ENCODE results near the gene WFDC5.
"Not testable (repeated sequence)": the region's sequence is repeated elsewhere in the genome, so short reads cannot be mapped to it uniquely, and the experiment has no call there.

WFDC5 gene, protein sequence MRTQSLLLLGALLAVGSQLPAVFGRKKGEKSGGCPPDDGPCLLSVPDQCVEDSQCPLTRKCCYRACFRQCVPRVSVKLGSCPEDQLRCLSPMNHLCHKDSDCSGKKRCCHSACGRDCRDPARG

DNA sequence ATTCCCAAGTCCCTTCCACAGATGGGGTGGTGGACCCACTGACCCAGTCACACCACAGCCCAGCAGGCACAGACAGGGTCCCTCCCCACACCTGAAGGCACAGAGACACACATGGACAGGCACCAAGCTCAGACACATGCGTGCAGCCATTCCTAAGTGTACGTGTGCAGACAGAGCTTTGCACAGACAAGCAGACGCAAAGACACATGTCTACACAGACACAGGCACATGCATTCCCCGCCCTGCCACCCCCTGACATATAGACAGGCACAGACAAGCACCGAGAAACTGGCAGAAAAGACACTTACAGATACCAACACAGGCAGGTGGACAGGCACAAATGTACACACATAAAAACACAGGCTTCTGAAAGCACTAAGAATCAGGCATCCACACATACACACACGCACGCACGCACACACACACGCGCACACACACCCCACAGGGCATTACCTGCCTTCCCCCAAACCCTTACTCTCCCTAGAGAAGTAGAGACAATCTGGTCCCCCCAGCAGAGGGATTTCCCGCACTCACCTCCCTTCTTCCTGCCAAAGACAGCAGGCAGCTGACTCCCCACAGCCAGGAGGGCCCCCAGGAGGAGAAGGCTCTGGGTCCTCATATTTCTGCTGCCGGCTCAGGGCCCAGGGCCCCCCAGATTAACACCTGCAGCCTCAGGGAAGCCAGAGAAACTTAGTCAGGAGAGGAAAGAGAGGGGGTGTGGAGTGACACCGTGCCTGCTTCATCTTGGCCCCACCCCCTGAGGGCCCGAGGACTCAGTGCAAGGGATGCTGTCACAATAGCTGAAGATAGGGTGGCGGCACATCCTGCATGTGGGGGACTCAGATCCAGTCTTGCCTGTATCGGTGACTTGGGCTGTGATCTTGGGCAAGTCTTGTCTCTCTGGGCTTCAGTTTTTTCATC lies at the start of gene WFDC5:
Gene WFDC5, minus strand, starts transcription at position 710 of the 921 bp plus-strand sequence. Its CDS starts 91 bp downstream, at position 619.
- DNase-seq = no peak

DNA sequence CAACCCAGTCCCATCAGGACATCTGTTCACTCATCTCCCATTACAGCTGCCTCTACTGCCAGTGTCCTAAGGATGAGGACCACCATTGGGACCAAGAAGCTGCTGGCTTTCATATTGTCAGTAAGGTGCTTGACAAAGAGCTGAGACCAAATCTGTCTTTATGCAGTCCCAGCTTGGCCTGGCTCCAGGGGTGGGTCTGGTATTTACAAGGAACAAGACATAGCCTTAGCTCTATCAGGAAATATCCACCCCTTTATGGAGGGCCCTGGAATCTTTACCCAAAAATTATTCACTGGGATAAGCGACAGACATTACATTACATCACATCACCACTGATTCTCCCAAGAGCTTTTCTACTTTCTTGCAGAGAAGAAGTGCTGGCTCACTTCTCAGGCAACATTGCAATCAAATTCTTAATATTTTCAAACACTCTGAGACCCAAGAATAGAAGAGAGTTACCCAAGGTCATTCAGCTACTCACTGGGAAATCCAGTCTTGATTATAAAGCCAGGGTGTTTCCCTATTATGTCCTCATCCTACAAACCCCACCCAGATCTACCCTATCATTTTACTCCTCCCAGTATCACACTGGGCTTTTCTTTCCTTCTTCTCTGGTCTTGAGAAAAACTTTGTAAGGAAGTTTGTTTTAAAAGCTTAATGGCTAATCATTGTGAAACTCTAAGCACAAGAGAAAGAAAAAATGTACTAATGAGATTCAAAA lies 48.3 kb upstream of the WFDC5 start:
- no peak for DNase-seq

DNA sequence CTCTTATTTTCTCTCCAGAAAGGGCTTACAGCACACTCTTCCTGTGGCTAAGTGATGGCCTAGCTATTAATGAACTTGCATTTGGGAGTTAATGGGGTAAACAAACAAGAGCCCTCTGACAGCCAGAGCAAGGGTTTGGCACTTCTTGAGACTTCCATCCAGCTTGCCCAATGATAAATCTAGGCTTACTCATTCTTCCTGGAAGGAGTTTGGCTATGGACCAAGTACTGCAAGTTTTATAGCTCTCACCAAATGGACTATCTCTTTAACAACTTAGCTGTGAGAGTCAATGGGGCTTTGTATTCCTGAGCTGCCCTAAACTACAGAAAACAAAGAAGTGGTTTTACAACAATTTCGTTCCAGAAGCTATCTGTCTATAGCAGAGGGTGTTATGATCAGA lies 43.0 kb upstream of the WFDC5 start:
- DNase-seq = no peak

DNA sequence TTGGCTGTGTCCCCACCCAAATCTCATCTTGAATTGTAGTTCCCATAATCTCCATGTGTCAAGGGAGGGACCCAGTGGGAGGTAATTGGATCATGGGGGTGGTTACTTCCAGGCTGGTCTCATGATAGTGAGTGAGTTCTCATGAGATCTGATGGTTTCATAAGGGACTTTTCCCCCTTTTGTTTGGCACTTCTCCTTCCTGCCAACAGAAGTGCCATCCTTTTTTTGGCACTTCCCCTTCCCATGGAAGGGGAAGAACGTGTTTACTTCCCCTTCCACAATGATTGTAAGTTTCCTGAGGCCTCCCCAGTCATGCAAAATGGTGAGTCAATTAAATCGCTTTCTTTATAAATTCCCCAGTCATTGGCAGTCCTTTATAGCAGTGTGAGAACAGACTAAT lies 41.7 kb upstream of the WFDC5 start:
- no peak for DNase-seq

DNA sequence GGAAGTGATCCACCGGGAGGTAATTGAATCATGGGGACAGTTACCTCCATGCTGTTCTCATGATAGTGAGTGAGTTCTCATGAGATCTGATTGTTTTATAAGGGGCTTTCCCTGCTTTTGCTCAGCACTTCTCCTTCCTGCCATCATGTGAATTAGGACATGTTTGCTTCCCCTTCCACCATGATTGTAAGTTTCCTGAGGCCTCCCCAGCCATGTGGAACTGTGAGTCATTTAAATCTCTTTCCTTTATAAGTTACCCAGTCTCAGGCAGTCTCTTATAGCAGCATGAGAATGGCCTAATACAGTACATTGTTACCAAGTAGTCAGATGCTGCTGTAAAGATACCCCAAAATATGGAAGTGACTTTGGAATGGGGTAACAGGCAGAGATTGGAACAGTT lies 39.8 kb upstream of the WFDC5 start:
- not testable (repeated sequence) for DNase-seq

DNA sequence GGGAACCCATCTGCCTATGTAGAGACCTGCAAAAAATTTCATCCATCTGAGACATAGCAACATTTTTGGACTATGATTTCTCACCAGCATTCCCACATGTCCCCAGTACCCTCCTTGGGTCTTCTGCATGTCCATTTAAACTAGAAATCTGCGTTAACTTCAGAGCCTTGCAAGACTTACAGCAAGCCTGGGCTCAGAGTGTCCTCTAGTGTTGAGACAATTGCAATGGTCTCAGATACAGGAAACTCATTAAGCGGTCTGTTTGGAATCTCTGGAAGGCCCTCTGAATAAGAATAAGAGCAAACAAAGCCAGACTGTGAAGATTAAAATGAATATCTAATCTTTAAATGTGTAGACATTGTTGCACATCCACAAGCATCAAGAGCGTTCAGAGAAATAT lies 39.2 kb upstream of the WFDC5 start:
- no peak for DNase-seq

DNA sequence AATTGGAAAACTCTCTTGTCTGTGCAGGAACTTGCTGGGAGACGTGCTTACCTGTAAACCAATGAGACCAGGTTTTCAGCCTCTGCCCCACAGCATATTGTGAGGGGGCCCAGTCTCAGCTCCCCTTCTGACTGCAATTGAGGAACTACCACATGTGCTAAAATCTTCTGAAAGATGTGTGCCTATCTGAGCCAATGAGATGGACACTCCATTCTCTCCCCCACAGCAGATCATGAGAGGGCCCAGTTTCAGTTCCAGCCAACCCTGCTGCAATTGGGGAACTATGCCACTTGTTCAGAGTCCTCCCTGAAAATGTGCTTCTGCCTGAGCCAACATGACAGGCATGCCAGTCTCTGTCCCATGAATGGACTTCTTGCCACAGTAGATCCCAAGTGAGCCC lies 38.8 kb upstream of the WFDC5 start:
- no peak for DNase-seq

DNA sequence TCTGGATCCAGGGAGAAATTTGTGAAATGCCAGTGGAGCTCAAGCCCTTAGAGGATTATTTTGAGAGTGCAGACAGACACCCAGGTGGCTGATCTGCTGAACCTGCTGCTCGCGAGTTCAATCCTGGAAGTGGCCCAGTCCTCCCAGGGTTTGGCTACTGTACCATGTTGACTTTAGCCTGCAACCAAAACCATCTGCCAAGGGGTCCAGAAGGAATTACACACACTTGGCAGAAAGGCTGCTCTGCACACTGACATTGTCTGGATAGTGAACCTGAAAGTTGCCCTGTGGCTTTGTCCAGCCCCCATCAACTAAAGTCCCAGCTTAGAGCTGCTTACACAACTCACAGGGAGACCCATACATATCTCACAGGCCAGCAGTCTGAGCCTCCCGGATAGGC lies 38.2 kb upstream of the WFDC5 start:
- no peak for DNase-seq

DNA sequence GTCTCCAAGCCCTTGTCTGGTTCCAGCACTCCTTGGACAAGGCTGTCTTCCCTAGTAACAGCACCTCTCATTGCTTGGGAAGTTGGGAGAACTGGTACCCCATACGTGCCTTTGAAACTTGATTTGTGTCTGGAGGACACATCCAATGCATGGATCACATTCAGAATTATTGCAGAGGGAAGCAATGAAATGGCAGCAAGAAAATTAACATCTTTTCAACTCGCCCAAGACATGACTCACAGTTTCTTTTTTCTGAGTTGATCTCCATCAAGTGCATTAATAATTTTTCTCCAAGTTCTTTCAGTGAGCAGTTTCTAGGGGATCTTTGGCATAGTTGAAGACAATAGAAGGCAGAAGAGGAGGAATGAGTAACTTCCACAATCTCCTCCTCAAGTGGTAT lies 37.4 kb upstream of the WFDC5 start:
- no peak for DNase-seq

DNA sequence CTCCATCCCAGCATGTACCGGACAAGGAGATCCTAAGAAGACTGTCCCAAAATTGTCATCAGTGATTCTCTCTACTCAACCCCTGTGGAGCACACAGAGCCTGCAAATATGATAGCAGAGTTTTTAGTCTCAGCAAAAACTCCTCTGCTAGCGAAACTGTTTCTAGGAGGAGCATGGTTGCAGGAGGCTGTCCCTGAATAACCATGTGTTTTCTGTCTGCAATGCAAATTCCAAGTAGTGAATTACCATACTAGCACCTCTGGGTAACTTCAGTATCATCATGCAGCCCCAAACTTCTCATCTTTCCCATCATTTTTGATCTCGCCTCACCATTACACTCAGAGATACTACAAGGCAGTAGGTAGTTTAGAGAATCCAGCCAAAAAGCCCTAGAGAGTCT lies 34.1 kb upstream of the WFDC5 start:
- no peak for DNase-seq

DNA sequence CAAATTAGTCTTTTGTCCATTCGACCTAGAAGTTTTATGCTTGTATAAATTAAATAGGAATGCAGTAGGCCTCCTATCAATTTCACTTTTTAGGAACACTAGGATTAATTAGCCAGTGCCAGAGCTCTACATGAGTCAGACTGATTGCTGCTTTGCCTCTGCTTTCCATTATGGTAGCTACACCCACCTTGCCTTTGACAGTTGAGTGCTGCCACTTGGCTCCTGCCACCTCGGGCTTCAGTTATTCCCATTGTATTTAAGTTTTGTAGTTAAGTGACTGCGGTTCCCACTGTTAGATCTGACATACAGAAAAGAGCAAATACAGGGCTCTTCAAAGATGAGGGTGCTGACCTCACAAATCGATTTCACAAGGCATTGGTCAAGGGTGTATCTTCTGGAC lies 25.9 kb upstream of the WFDC5 start:
- DNase-seq = no peak

DNA sequence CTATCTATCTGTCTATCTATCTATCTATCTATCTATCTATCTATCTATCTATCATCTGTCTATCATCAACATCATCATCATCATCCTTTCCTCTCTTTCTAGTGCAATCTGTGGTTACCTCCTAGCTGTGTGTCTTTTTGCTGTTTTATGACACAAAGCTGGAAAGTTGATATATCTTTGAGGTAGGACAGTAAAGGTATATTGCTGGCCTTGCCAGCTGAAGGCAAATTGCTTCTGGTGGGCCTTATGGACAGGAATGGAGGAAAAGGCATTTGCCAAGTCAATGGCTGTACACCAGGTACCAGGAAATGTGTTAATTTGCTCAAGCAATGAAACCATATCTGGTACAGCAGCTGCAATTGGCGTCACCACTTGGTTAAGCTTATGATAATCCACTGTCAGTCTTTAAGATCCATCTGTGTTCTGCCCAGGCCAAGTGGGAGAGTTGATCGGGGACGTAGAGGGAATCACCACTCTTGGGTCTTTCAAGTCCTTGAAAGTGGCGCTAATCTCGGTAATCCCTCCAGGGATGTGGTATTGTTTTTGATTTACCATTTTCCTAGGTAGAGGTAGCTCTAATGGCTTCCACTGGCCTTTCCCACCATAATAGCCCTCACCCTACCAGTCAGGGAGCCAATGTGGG lies 24.9 kb upstream of the WFDC5 start:
- not testable (repeated sequence) for DNase-seq

DNA sequence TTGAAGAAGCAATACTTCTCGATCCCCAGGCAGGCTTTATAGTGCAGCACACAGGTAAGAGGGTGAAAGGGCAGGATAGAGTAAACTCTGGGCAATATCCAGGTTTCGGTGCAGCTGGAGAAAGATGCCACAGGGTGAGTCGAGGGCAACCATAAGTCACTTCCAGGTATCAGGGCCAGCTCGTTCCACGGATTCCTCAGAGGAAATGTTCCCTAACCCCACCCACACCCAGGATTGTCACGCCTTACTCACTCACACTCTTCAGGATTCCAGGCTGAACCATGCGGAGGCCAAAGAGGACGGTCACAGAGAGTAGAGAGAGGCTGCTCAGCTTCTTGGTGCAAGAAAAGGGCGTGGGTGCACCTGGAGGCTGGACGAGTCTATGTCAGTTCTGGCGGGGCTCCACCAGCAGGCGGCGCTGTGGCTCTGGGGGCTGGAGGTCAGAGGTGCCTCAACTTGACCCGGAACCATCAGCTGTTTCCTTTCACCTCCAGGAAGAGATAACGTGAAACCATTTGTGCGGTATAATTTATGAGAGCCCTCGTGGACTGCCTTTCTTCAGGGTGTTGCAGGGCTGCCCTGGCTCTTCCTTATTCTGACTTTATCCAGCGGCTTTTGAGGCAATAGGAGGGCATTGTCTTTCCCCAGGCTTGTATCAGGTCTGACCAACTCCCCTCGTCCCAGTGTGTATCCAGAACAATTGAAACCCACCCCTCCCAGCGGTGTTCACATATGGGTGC lies 23.8 kb upstream of the WFDC5 start:
- DNase-seq = peak; percentile 92

DNA sequence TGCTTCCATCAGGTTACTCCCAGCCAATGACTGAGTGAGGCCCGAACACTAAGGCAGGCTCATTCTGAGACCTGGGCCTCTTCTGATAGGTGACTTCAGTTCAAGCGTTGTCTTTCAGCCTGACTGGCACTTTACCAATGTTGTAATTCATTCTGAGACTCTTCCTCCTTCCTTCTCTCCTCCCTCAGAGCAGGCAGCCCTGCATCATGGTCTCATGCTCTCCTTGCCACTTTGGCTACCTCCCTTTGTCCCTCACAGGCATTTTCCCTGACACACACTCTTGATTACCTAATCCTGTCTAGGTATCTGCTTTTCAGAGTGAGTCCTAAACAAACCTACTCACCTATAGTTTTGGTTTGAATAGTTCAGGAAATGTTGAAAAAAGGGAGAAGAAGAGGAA lies 21.9 kb upstream of the WFDC5 start:
- DNase-seq = no peak

DNA sequence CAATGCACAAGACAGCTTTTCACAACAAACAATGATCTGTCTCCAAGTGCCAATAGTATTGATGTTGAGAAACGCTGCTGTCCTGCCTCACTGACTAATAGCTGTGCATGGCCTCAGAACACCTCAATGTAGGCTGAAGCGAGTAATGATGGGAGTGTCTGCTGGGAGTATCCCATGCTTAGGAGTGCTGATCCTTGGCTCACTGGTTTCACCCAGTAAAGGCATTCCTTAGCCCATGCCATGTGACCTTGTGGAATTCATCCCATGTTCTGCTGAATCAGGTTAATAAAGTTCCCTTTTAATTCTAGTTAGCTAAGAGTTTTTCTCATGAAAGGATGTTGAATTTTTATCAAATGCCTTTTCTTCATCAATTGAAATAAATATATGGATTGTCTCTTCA lies 13.1 kb upstream of the WFDC5 start:
- no peak for DNase-seq

DNA sequence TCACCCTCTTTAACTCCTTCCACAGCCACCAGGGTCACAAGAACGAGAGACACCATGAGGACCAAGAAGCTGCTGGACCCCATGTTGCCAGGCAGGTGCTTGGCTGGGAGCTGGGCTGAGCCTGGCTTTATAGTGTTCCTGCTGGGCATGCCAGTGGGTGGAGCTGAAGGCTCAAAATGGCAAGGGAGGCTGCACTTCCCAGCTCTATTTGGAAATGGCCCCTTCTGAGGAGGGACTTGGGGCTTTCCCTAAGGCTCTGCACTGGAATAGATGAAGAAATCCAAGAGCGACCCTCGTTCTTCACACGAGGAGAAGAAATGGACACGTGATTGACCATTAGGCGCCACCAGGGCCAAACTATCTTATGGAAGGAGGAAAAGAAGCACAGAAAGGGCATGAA lies 9.4 kb upstream of the WFDC5 start, which contains the start of gene WFDC12:
Gene WFDC12, minus strand, starts transcription at position 101 of the 400 bp plus-strand sequence. Its CDS starts 18 bp downstream, at position 83.
- DNase-seq = no peak

DNA sequence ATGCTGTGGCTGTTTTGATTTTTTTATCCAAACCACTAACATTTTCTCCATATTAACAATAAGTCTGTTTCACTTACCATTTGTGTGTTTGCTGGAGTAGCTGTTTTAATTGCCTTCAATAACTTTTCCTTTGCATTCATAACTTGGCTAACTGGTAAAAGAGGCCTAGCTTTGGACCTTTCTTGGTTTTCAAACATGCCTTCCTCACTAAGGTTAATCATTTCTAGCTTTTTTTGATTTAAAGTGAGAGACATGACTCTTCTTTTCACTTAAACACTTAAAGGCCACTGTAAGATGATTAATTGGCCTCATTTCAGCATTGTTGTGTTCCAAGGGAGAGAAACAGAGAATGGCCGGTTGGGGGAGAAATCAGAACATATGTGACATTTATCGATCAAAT lies 6.4 kb upstream of the WFDC5 start:
- no peak for DNase-seq

DNA sequence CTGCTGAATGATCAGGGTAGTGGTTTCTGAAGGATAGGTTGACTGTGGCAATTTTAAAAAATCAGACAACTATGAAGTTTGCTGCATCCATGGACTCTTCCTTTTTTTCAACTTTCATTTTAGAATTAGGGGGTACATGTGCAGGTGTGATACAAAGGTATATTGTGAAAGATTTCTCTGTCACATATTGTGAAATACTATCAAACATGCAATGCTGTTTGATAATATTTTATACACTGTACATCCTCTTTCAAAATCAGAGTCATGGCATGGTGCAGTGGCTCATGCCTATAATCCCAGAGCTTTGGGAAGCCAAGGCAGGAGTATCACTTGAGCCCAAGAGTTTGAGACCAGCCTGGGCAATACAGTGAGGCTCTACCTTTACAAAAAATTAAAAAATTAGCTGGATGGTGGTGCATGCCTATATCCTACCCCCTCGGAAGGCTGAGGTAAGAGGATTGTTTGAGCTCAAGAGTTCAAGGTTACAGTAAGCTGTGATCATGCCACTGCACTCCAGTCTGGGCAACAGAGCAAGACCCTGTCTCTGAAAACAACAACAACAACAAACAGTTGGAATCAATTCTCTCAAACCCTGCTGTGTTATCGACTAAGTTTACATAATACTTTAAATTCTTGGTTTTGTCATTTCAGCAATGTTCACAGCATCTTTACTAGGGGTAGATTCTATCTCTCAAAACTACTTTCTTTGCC lies 4.7 kb upstream of the WFDC5 start:
- DNase-seq = no peak

DNA sequence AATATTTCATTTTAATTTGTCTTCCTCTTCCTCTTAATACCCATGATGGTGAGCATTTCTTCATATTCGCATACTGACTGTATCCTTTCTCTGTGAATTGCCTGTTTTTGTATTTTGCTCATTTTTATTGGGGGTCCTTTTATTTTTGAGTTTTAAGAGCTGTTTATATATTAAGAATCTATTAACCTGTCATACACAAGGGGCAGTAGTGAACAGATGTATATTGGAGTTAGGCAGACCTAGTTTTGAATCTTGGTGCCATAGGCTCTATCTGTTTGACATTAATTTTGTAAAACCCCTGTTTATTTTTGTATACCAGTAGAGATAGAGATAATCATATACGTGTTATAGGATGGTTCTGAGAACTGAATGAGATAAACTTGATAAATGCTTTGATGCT lies 3.1 kb upstream of the WFDC5 start:
- DNase-seq = no peak

DNA sequence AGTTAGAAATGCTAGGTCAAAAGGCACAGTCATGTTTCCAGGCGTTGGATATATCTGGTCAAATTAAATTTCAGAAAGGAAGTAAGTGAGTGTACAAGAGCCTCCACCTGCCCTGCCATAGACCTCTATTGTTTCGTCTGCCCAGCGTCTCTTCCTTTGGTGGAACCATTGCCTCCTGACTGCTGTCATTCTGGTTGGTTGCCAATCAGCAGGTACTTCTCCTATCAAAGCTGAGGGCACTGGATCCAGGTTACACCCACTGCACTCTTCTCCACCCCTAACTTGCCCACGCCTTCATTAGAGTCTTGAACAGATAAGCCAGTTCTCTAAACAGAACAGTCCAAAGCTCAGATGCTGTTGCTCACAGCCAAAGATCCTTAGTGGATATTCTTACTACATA lies 2.6 kb upstream of the WFDC5 start:
- DNase-seq = no peak

DNA sequence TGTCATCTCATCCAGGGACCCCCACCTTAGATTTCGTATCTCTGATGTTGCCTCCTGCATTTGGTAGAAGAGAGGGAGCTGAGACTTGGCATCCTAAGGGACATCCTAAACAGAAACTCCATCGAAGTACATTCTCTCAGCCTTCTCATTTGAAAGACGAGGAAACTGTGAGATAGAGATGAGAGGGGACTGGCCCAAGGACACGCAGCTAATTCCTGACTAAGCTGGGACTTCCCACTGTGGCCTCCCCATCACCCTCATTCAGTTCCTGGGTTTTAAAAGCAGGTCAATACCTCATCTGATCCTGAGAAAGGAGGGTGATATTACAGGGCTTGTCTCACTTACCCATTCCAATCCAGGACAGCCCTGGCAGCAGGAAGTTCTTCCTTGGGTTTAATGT lies 855 bp upstream of the WFDC5 start:
- no peak for DNase-seq

DNA sequence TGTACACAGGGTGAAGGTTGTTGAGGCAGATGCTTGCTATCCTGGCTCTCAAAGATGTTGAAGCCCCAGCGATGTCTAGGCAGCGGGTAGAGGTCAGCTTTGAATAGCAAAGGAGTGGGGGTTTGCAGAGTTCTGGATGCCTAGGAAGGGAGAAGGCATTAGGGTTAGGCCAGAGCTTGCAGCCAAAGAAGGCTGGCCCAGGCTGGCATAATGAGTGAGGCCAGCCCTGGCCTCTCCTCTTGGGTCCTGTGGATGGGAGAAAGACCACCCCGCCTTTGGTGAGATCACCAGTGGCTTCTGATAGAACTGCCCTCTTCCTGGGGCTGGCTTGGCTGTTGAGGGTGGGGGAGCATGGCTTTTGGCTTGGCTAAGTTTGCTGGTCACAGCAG lies 406 bp upstream of the WFDC5 start:
- DNase-seq = no peak
